Stimulated activated CD4-positive, alpha-beta T cell treated with anti-CD3 and anti-CD28 coated beads, TNF-alpha, amount 100 ng/mL, for 48 hours (primary cell): ENCODE data around the gene ETS2.
A peak's percentile ranks its signal among the peaks of the same experiment; 100 is the strongest.

Source experiments
- DNase-seq, 3 donors: peaks; one replicate each; pipeline ENCODE4 v3.0.0-alpha.2; 2020; ENCODE audit warnings: low read depth in 3 of 3

ETS2 gene

GRCh38 chr21:38805328-38806152 is at the start of gene ETS2:
TSS of gene ETS2 (plus strand) at chr21:38805929. CDS start at chr21:38810035, 4,106 bp downstream.
- peak; percentile 39 to 74 (median 59) for DNase-seq

GRCh38 chr21:38756746-38757145 is 49.0 kb upstream of the ETS2 start:
- DNase-seq, result no peak

- no peak for DNase-seq
Observed at GRCh38 chr21:38758501-38759214, 47.1 kb upstream of the ETS2 start.

- DNase-seq, result no peak
Observed at GRCh38 chr21:38759413-38759812, 46.3 kb upstream of the ETS2 start.

- DNase-seq, result no peak
Observed at GRCh38 chr21:38760017-38760761, 45.5 kb upstream of the ETS2 start.

GRCh38 chr21:38760762-38761155 is 45.0 kb upstream of the ETS2 start:
- no peak for DNase-seq

- DNase-seq, result no peak
Observed at GRCh38 chr21:38761531-38761930, 44.2 kb upstream of the ETS2 start.

GRCh38 chr21:38765056-38765455 is 40.7 kb upstream of the ETS2 start:
- DNase-seq, result no peak

- peak; percentile 36 to 54 (median 37) for DNase-seq
Observed at GRCh38 chr21:38766987-38767722, 38.6 kb upstream of the ETS2 start.

GRCh38 chr21:38768471-38769063 is 37.2 kb upstream of the ETS2 start:
- DNase-seq, result peak; percentile 50 to 63 (median 52)

- DNase-seq, result no peak
Observed at GRCh38 chr21:38769191-38769780, 36.4 kb upstream of the ETS2 start.

GRCh38 chr21:38770660-38771059 is 35.1 kb upstream of the ETS2 start:
- DNase-seq, result no peak

GRCh38 chr21:38771536-38771935 is 34.2 kb upstream of the ETS2 start:
- no peak for DNase-seq

GRCh38 chr21:38772646-38773045 is 33.1 kb upstream of the ETS2 start:
- no peak for DNase-seq

GRCh38 chr21:38773099-38774061 is 32.3 kb upstream of the ETS2 start:
- no peak for DNase-seq

GRCh38 chr21:38774152-38774551 is 31.6 kb upstream of the ETS2 start:
- no peak for DNase-seq

- no peak for DNase-seq
Observed at GRCh38 chr21:38774586-38775285, 31.0 kb upstream of the ETS2 start.

- no peak for DNase-seq
Observed at GRCh38 chr21:38775733-38776132, 30.0 kb upstream of the ETS2 start.

- DNase-seq, result no peak
Observed at GRCh38 chr21:38777015-38777414, 28.7 kb upstream of the ETS2 start.
